Chondrocyte (in vitro differentiated cells): ENCODE results near the gene FAM53B. TPM values are rescaled to one million over a fixed set of nuclear protein-coding genes. Genes with fewer than 3 reads are reported as not detected.

ENCODE experiments used
- DNase-seq: peaks from one replicate; pipeline ENCODE4 v3.0.0; 2021; ENCODE audit warnings: mixed read lengths, low spot score
- H3K27ac Mint-ChIP-seq: one replicate; pipeline ENCODE4 v1.8.0; 2021; ENCODE audit warnings: mild to moderate bottlenecking, moderate library complexity, mixed read lengths; ENCODE audit not compliant: unreplicated experiment
- H3K27me3 Mint-ChIP-seq: 2 replicates; pipeline ENCODE4 v1.8.0; 2021; ENCODE audit warnings: low read depth, mixed read lengths
- H3K36me3 Mint-ChIP-seq: 2 replicates; pipeline ENCODE4 v1.8.0; 2021; ENCODE audit warnings: low read depth, mixed read lengths
- H3K4me1 Mint-ChIP-seq: 2 replicates; pipeline ENCODE4 v1.8.0; 2021; ENCODE audit warnings: low read depth, mild to moderate bottlenecking, mixed read lengths
- H3K4me3 Mint-ChIP-seq: one replicate; pipeline ENCODE4 v1.8.0; 2021; ENCODE audit warnings: mild to moderate bottlenecking, moderate library complexity, mixed read lengths; ENCODE audit not compliant: unreplicated experiment
- H3K9me3 Mint-ChIP-seq: 2 replicates; pipeline ENCODE4 v1.8.0; 2021; ENCODE audit warnings: low read depth, mixed read lengths
- total RNA-seq: library from RNA; stranded (reverse); gene quantifications from 3 replicates; pipeline ENCODE4 v1.2.1, GENCODE V29; 2021
- TF ChIP-seq, protein P1 (sequence below): fragments of 200-600 bp; sonication (generic); IDR thresholded peaks from 2 replicates; pipeline ENCODE4 v1.5.0; 2021; ENCODE audit warnings: antibody characterized with exemption, mild to moderate bottlenecking, moderate library complexity

The FAM53B gene
- total RNA-seq, 1 donor from 2014 or later, result 16.1 TPM

DNA sequence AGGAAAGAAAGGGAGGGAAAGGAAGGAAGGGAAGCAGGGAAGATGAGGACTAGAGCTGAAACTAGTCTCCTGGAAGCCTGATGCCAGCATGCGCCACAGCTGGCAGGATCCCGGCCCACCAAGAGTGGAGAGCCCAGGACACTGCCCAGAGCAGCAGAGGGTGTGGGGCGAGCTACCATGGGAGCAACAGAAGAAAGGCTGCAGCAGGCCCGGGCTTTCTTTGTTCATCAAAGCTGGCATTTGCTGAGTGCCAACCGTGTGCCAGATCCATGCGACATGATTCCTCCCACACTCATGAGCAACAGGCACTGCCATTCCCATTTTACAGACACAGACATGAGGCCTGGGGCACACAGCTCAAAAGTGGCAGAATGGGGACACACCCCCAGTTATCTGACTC is 68.9 kb downstream of the FAM53B start:
- Mint-ChIP-seq H3K4me3 (no peak overlapping the region), H3K36me3 (no peaks in the 10 kb centered on the region), H3K4me1 (peaks cover 23% of the 10 kb centered on the region), H3K27ac (no peak overlapping the region), H3K9me3 (no peaks in the 10 kb centered on the region), H3K27me3 (no peaks in the 10 kb centered on the region)
- DNase-seq, result no peak
- TF ChIP-seq, protein P1, sequence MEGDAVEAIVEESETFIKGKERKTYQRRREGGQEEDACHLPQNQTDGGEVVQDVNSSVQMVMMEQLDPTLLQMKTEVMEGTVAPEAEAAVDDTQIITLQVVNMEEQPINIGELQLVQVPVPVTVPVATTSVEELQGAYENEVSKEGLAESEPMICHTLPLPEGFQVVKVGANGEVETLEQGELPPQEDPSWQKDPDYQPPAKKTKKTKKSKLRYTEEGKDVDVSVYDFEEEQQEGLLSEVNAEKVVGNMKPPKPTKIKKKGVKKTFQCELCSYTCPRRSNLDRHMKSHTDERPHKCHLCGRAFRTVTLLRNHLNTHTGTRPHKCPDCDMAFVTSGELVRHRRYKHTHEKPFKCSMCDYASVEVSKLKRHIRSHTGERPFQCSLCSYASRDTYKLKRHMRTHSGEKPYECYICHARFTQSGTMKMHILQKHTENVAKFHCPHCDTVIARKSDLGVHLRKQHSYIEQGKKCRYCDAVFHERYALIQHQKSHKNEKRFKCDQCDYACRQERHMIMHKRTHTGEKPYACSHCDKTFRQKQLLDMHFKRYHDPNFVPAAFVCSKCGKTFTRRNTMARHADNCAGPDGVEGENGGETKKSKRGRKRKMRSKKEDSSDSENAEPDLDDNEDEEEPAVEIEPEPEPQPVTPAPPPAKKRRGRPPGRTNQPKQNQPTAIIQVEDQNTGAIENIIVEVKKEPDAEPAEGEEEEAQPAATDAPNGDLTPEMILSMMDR, result no peak

DNA sequence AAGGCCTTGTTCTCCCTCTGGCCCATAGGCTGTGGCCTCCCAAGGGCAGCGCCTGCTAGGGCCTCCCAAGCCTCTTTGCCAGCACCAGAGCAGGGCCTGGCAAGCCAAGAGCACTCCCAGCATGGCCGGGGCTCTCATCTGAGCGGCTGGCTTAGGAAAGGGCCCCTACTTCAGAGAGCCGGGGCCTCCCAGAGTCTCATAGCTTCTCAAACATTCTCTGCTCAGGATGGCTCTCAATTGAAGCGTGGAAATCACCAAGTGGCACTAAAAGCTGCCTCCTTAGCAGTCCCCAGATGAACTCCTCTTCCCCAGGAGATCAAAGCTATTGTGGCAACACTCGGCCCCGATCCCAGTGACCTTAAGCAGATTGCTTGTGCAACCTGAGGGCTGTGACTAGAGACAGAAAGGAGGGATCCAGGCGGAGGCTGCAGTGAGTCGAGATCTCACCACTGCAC is 69.4 kb downstream of the FAM53B start:
- no peaks in the 10 kb centered on the region for H3K9me3 Mint-ChIP-seq
- peaks cover 23% of the 10 kb centered on the region for H3K4me1 Mint-ChIP-seq
- H3K4me3 Mint-ChIP-seq, result no peak overlapping the region
- no peaks in the 10 kb centered on the region for H3K27me3 Mint-ChIP-seq
- H3K27ac Mint-ChIP-seq, result no peak overlapping the region
- DNase-seq, result no peak
- TF ChIP-seq, protein P1, result no peak
- no peaks in the 10 kb centered on the region for H3K36me3 Mint-ChIP-seq

DNA sequence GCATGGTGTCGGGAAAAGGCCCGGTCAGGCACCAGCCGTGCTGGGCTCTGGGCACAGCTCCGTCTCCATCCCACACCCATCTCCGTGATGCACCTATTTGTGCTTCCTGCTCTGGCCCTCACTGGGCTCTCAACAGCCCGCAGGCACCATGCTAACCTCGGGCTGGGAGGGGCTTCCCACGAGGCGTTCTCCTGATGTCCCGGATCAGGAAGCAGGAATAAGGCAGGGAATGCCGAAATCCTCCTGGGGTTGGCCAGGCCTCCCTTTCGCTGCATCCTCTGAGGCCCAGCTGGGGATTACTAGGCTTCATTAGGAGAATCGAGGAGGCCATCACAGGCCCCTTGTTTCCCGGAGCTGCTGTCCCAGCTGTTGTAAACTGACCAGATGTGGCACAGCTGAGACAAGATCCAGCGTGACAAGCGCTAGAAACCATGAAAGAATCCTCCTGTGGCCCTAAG is 72.0 kb downstream of the FAM53B start:
- Mint-ChIP-seq H3K4me1 (peaks cover 21% of the 10 kb centered on the region), H3K27me3 (no peaks in the 10 kb centered on the region), H3K27ac (no peak overlapping the region), H3K9me3 (no peaks in the 10 kb centered on the region), H3K4me3 (no peak overlapping the region), H3K36me3 (no peaks in the 10 kb centered on the region)
- TF ChIP-seq, protein P1, result no peak
- no peak for DNase-seq

DNA sequence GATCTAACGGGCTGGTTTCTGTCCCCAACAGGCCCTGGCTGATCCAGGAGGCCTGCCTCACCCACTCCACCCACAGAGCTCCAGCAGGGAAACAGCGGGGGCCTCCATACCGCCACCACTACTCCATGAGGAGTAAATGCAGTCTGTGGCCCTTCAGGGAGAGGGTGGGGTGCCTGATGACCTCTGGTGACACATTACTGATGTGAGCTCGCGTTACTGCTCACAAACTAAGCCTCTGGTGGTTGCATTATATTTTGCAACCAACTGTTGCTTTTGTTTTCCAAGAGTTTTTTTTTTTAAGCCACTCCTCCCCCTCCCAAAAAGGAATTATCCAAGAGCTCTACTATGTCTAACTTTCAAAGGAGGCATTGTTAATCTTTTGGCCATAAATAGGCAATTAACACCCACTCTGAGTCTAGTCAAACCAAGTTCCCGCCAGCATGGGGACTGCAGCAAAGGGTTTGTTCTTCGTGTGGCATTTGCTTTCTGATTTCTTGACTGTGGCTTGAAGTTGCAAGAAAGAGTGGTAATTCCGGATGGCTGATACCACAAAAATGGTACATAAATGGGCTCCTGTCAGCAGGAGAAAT is 72.6 kb downstream of the FAM53B start:
- TF ChIP-seq, protein P1, result peak; percentile 14
- Mint-ChIP-seq H3K4me3 (no peak overlapping the region), H3K27ac (no peak overlapping the region), H3K9me3 (no peaks in the 10 kb centered on the region), H3K27me3 (no peaks in the 10 kb centered on the region), H3K36me3 (no peaks in the 10 kb centered on the region), H3K4me1 (peaks cover 17% of the 10 kb centered on the region)
- DNase-seq, result no peak

DNA sequence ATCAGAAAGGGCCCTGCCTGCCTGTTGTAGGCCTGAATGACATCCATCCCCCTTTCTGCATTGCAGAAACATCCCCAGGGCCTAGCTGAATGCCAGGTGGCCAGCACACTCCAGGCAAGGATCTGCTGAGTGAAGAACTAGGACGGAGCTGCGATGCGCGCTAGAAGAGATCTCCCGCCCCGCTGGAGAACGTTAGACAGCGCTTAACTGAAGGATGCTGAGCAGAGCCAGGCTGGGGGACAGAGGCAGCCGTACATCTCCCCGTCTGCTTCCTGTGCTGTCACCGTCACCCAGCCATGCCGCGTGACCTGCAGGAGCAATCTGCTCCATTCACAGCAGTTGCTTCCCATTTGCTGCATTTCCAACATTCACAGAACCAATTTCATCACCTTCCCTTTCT is 73.3 kb downstream of the FAM53B start:
- Mint-ChIP-seq H3K27me3 (no peaks in the 10 kb centered on the region), H3K4me1 (peaks cover 17% of the 10 kb centered on the region), H3K4me3 (no peak overlapping the region), H3K36me3 (no peaks in the 10 kb centered on the region), H3K27ac (no peak overlapping the region), H3K9me3 (no peaks in the 10 kb centered on the region)
- no peak for DNase-seq
- TF ChIP-seq, protein P1, result no peak
